HG03571 (cell line): ENCODE measurements around the gene MRNIP.

Experiments used
- ATAC-seq: cut with Tn5 transposase; IDR thresholded peaks from one replicate; pipeline ENCODE4 v1.9.1; 2021; ENCODE audit not compliant: unreplicated experiment

Gene MRNIP

GRCh38 chr5:179889885-179890284, 31.3 kb upstream of the MRNIP start:
- no peak for ATAC-seq

GRCh38 chr5:179887802-179888201, 29.2 kb upstream of the MRNIP start:
- no peak for ATAC-seq

DNA sequence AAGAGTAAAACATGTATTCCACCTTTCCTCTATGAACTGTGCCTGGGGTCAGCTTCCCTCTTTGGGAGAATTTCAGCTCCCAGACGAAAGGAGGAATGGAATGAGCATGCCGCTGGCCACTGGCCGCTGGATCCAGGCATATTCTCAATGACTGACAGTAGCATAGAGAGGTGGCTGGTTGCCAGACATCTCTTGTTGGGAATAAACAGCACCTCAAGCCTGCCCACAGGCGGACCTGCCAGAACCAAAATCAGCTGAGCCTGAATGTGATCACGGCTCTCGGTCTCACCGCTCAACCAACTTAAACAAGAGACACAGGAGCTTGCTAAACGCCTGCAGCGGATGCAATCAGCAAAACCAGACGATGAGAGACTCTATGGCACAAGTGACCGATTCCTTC, 28.5 kb upstream of the MRNIP start:
- ATAC-seq = no peak

DNA sequence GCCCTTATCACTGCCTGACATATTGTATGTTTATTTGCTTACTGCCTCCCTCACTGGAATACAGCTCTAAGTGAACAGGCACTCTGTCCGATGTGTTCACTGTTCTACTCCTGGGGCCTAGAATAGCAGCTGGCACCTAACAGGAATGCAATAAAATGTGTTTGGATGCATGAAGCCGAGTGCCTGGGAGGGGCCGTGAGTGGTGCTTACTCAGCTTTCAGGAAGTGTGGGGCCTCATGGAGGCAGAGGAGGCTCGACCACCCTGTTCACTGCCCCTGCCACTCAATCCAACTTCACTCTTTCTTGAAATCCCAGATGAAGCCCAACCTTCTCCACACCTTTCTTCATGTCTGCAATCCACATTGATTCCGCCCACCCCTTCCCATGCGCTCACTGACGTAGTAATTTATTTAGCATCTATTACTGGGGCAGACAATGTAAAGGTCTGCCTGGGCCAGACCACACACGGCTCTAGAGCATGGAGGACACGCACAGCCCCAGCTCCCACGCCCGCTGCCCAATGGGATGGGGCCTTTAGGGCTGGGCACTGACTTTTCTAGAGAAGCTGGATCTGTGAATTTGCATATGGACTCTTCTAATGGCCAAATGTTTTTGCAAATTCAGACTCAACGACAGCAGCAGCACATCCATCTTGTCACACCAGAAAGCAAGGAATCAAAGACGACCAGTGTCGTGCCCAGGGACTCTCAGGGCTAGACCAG, 27.7 kb upstream of the MRNIP start:
- no peak for ATAC-seq

DNA sequence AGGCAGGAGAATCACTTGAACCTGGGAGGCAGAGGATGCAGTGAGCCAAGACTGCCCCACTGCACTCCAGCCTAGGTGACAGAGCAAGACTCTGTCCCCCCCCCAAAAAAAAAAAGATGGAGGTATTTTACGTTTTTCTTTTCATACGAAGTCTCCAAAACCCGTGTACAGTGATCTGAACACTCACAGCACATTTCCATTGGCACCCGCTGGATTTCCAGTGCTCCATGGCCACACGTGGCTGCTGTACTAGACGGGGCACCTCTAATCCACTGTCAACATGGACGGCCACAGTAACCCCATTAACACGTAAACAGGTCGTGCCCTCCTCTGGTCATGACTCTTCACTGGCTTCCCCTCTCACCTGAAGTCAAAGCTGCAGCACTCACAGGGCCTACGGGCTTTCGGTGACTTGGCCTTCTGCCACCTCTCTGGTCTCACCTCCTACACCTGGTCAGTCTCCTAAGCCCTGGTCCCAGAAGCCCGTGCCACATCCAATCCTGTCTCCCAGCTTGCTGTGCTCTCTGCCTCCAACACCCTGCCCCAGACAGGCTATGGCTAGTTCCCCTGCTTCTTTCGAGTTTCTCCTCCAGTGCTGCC, 27.0 kb upstream of the MRNIP start:
- no peak for ATAC-seq

DNA sequence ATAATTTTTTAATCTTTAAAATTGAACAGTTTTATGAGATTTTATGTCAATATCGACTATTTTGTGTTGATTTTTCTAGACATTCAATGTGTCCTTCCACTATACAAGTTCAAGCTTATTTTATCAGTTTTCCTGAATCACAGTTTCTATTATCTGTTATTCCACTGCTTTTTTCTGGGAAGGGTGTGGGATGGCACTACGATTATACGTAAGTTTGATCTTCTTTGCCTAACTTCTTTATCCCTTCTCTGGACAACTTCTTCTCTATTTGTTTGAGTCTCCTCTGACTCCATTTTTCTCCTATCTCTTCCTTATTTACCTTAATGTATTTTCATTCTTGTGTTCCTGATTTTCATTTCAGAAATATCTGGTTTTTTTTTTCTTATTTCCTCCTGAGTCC, 24.5 kb upstream of the MRNIP start:
- no peak for ATAC-seq

DNA sequence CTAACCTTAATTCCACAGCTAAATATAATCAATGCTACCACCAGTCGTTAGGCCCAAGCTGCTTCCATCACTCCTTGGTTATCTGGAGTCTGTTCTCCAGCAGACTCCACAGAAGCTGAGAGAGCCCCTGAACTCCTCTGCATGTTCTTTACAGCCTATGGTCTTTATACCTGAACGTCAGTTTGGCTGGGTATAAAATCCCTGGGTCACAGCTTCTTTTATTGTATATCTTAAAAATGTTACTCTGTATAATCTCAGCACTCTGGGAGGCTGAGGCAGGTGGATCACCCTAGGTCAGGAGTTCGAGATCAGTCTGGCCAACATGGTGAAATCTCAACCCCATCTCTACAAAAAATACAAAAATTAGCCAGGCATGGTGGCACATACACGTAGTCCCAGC, 23.7 kb upstream of the MRNIP start:
- no peak for ATAC-seq

DNA sequence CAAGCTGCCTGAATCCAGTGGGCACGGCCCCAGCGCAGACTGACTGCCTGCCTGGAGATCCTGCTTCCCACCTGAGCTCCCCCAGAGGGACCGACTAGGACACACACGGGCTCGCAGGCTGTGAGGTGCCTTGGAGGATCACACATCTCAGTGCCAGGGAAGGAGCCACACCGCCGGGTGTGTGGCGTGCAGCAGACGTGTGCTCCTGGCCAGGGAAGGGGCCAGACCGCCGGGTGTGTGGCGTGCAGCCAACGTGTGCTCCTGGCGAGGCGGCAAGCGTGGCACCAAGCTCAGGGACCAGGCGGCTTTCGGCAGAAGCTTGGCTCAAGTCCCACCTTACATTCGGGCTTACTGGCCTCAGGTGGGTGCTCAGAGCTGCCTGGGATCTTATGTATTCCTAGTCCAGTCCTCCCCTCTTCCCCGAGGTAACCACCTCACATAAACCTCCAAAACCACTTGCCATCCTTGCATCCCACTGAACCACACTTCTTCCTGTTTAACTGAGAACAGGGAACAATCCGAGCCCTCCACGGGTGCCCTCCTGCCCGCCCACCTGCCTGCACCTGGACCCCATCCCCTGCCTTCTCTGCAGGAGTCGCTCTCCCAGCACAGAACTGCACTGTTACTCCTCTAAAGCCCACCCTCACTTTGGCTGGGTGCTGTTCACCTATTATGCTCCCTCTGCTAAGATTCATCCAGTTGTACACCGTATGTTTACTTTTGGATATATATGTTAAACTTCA, 22.4 kb upstream of the MRNIP start:
- no peak for ATAC-seq

- ATAC-seq = no peak
These were observed 21.5 kb upstream of the MRNIP start for GRCh38 chr5:179880066-179880650.

DNA sequence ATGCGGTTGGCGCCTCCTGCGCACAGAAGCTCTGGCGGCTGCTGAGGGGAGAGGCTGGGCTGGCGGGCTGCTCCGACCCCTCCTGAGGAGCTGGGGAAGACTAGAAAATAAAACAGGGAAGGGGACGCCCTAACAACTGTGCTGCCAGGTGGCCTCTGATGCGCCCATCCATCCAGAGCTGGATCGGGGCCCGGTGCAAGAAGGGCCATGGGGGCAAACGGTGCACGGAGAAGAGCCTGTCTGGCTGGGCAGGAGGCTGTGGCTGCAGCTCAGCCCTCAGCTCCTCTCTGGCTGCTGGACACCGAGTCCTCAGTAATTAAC, 21.0 kb upstream of the MRNIP start:
- ATAC-seq = no peak

- no peak for ATAC-seq
These were observed 20.5 kb upstream of the MRNIP start for GRCh38 chr5:179879003-179879689.

DNA sequence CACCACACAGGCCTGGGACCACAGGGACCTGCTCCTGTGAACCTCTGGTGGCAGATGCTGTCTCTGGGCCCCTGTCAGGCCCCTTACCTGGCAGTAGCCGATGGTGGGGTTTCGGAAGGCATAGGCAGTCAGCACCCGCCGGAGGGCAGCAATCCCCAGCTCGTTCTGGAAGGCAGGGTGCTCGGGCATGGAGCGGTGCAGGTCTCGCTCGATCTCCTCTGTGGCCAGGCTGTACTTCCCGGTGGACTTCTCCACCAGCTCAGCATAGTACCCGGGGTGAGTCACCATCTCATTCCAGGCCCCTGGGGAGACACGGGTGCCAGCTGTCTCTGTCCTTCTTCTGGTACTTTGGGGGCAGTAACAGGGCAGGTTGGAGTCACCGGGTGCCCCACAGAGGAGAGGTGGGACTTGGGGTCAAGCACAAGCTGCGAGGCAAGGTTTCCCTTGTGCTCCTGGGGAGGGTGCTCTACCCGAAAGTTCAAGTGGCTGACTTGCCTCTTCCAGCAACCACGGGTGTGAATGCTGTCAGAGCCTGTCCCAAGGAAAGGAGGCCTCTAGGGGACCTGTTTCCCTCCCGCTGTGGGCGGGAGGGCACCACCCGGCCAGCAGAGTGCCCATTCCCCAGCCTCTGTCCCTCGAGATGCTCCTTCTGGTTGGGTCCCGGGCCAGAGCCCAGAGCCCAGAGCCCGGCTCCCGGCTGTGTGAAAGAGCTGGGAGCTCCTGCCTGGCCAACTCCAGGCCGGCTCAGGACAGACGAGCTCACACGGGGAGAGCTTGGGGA, 19.8 kb upstream of the MRNIP start:
- ATAC-seq = no peak

DNA sequence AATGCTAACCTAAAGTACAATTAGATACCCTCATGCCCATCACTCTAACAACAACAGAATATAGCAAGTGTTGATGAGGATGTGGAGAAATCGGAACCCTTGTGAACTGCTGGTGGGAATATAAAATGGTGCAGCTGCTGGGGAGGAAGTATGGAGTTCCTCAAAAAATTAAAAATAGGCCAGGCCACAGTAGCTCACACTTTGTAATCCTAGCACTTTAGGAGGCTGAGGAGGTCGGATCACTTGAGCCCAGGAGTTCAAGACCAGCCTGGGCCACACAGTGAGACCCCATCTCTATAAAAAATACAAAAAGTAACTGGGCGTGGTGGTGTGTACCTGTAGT, 18.0 kb upstream of the MRNIP start:
- ATAC-seq = no peak

- no peak for ATAC-seq
These were observed 17.4 kb upstream of the MRNIP start for GRCh38 chr5:179875741-179876609.

- ATAC-seq = no peak
These were observed 16.1 kb upstream of the MRNIP start for GRCh38 chr5:179874536-179875292.

DNA sequence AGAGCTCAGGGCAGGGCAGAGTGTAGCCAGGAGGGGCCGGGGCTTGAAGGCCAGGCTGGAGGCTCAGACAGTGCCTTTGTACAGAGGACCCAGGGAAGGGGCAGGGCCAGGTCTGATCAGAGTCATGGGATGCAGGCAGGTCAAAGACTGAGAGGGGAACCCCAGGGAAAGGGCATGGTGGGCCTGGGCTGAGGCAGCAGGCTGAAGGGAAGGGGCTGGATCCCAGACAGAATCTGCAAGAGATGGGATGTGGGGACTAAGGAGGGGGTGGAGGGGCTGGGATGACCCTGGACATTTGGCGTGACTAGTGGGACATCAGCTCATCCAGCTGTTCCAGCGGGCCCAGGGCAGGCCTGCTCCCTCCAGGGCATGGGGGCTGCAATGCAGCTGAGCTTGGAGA, 15.5 kb upstream of the MRNIP start:
- ATAC-seq = no peak

DNA sequence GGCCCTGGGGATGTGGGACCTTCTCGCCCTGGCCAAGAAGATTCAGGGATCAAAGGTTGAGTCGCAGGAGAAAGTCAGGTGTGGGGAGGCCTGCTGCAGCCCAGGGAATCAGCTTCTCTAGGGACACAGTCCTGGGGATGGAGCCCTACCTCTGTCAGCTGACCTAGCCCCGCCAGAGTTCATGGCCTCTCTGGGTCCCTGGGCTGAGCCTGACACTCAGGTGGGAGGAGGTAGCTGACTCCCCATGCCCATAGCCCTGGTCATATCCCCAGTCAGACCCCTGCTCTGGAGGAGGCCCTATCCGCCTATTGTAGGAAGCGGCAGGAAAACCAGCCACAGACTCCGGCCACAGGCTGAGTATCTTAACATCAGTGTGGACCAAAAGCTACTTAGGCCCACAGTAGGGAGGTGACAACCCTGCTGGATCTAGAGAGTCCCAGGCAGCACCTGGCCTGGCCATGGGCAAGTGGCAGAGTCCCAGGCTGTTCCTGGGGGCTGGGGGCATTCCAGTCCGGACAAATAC, 15.0 kb upstream of the MRNIP start:
- no peak for ATAC-seq

GRCh38 chr5:179872828-179873575, 14.4 kb upstream of the MRNIP start:
- ATAC-seq = no peak
